GM12874 (cell line): ENCODE data around the gene HJURP.

ENCODE experiments used
- TF ChIP-seq, protein P1 (sequence below): IDR thresholded peaks from 2 replicates; pipeline ENCODE4 v1.5.1; 2011; ENCODE audit warnings: low read depth, mild to moderate bottlenecking, control low read depth, low read length, moderate library complexity; ENCODE audit not compliant: insufficient read depth

HJURP gene

DNA sequence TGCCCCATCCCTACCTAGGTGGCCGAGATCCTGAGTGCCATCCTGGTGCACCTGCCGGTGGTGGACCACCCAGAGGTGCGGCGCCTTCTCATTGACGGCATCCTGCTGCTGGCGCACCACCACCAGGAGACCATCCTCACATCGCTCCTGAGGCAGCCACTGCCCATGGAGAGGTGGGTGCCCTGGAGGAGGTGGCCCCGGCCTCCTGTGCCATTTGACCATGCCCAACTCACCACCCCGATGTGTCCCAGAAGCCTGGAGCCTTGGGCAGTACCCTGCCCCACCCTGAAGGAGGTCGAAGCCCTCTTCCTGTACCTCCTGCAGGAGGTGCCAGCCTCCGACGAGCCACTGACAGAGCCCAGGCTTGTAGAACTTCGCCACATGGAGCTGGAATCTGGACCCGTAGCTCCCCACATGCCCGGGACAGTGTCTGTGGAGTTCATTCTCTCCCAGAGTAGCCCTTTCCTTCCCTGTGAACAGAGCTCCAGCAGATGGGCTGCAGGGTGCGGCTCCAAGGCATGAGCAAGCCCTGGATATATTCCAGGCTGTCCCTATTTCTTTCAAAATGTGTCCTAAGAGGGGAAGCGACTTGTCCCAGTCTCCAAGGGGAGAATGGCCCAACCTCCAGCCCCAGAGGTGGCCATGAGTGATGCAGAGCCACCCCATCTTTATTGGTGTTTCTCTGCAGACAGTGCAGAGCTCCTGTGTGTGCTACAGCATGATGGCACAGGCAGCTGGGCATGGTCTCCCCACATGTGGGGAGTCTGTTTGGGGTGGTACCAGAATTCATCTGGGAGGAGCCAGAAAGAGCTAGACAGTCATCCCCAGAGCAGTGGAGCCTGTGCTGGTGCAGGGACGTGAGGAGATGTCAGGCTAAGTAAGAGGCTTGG lies 34.2 kb downstream of the HJURP start:
- TF ChIP-seq, protein P1, sequence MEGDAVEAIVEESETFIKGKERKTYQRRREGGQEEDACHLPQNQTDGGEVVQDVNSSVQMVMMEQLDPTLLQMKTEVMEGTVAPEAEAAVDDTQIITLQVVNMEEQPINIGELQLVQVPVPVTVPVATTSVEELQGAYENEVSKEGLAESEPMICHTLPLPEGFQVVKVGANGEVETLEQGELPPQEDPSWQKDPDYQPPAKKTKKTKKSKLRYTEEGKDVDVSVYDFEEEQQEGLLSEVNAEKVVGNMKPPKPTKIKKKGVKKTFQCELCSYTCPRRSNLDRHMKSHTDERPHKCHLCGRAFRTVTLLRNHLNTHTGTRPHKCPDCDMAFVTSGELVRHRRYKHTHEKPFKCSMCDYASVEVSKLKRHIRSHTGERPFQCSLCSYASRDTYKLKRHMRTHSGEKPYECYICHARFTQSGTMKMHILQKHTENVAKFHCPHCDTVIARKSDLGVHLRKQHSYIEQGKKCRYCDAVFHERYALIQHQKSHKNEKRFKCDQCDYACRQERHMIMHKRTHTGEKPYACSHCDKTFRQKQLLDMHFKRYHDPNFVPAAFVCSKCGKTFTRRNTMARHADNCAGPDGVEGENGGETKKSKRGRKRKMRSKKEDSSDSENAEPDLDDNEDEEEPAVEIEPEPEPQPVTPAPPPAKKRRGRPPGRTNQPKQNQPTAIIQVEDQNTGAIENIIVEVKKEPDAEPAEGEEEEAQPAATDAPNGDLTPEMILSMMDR: no peak

DNA sequence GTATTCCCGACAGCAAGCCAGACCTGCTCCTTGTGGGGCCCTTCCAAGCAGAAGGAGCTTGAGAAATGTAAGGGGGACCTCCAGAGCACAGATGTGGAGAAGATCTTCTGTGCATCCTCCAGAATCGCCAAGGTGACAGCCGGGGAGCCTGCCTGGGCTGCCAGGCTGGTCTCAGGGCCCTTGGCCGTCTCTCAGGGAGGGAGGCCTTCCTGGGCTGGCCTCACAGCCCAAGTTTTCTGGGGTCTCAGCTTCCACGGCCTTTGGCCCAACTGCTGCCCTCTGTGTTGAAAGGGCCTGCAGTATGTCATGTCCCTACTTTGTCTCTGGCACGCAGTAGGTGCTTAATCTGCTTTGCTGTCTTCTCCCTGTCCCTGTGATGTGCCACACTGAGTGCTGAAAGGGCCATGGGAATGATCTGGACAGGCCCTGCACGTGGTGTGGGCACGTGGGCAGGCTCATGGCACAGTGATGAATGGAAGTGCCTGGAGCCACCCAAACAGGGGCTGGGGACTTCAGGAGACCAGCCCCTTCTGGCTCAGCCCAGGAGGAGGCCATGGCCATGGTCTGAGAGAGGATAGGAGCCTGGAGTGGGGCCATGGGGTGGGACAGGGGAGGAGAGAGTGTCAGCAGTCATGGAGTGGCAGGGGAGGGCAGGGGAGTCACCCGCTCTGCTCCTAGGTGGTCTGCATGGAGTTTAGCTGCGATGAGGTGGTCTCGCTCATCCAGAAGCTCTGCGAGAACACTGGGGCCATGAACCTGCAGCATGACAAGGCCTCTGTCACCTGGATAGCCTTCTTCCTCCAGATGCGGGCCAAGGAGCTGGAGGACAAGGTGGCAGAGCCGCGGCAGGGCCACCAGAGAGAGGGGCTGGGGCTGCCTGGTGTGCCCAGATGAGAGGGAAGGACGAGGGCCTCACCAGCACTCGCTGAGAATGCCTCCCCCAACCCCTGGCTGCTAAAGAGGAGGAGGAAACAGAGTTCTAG lies 35.4 kb downstream of the HJURP start:
- TF ChIP-seq, protein P1: no peak

DNA sequence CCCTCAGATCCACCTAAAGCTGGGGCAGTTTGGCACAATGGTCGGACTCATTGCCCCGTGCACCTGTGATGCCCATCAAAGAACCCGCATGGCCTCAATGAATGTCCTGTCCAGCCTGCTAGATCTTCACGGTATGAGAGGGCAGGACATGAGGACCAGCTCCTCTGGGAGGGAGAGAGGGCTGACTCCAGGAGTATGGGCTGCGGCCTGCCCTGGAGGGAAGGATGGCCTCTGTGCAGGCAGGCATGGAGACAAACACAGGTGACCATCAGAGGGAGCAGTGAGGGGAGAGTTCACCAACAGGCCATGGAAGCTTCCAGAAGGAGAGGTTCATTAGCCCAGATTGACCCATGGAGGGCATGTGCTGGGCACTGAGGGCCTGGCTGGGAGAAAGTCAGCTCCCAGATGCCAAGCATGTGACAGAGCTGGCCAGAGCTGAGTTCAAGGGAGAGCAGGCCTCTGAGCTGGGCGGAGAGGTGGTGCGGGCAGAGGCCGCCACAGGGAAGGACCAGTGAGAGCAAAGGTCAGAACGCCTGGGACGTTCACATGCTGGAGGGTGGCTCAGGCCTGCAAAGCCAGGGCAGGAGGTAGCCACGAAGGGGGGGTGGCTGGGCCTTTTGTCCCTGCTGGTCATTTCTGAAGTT lies 36.2 kb downstream of the HJURP start:
- TF ChIP-seq, protein P1: no peak

DNA sequence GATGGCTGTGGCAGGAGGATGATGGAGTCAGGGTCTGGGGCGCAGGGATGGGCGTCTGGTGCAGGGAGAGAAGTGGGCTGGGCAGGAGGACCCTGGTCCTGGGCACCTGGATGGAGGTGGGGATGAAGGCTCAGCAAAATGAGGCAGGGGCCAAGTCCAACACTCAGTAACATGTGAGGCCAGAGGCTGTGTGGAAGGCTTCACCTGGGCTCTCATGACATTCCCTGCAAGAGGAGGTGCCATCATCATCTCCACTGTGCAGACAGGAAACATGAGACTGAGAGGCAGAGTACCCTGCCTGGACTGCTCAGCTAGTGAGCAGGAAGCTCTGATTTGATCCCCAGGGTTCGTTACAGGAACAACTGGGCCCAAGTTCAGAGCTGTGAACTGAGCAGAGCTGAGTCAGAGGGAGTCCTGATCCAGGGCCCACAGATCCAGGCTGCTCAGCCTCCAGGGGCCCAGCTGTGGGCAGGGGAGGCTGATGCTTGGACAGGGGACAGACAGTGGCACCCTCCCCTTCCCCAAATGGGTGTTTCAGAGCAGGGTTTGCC lies 36.9 kb downstream of the HJURP start:
- TF ChIP-seq, protein P1: no peak

DNA sequence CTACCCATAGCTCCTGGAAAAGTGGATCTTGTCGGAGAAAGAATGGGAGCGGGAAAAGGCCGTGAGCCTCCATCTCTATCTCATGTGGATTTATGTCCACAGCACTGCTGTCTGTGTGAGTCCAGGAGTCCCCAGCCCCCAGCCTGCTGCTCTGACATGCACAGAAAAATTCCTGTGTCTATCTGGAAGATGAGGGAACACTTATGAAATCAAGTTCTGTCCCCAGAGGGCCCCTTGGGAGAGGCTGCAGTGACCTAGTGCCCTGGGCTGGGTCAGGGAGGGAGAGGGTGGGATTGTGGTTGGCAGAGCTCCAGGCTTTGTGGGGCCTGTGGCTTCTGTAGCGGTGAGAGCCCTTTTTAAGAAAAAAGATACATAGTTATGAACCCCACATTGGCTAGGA lies 37.6 kb downstream of the HJURP start:
- TF ChIP-seq, protein P1: no peak

DNA sequence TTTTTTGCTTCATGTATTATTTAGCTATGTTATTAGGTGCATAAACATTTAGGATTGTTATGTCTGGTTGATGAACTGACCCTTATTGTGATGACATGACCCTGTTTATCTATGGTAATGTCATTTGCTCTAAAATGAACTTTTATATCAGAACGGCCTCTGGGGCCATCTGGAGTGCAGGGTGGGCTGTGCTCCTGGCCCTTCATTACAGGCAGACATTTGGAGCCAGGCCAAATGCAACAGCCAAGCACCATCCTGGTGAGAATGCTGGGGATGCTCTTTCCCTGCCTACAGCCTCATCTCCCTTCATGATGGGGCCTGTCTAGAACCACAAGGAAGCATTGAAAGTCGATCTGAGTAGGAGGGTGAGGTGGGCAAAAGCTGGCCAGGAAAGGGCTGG lies 38.0 kb downstream of the HJURP start:
- TF ChIP-seq, protein P1: no peak

DNA sequence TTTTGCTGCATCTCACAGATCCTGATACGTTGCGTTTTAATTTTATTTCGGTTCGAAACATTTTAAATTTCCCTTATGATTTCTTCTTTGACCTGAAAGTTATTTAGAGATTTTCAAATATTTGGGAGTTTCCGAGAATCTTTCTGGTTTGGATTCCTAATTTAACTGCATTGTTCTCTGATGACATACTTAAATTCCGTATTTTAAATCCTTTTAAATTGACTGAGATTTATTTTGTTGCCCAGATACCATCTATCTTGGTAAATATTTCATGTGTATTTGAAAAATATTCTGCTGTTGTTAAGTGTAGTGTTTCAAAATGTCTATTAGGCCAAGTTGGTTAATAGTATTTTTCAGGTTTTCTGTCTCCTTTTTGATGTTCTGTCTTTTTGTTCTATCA lies 38.5 kb downstream of the HJURP start:
- TF ChIP-seq, protein P1: no peak
